T-helper 2 cell treated with Interferon-gamma antibody and Interleukin-4, amounts not matched to agents 100 ng/mL and 5 ng/mL, for 36 hours (primary cell): ENCODE data around the gene UBN1. TPM values are rescaled to one million over a fixed set of nuclear protein-coding genes. Genes with fewer than 3 reads are reported as not detected.
"Not testable (repeated sequence)": the region's sequence is repeated elsewhere in the genome, so short reads cannot be mapped to it uniquely, and the experiment has no call there.

Experiments
- intact Hi-C: fragments of 100-400 bp; cut with micrococcal nuclease; formaldehyde crosslinking; loops from one replicate; pipeline ENCODE4 v1.15.1; 2023
- total RNA-seq: library from RNA; stranded (reverse); gene quantifications from 2 replicates; pipeline ENCODE4 v1.2.3, GENCODE V29; 2022

Gene UBN1
- total RNA-seq, 1 donor from 2014 or later: 42.0 TPM

- intact Hi-C loops: no loop called here
Measured at GRCh38 chr16:4882633-4883285, 35.5 kb downstream of the UBN1 start.

- intact Hi-C loops: no loop called here
Measured at GRCh38 chr16:4883501-4883900, 36.2 kb downstream of the UBN1 start.

- intact Hi-C loops: no loop called here
Measured at GRCh38 chr16:4884209-4884608, 36.9 kb downstream of the UBN1 start.

GRCh38 chr16:4884972-4885874 lies 37.9 kb downstream of the UBN1 start:
- intact Hi-C loops: no loop called here

GRCh38 chr16:4886151-4886550 lies 38.9 kb downstream of the UBN1 start:
- intact Hi-C loops: no loop called here

GRCh38 chr16:4888428-4889135 lies 41.3 kb downstream of the UBN1 start:
- intact Hi-C loops: no loop called here

- intact Hi-C loops: no loop called here
Measured at GRCh38 chr16:4890026-4890425, 42.7 kb downstream of the UBN1 start.

GRCh38 chr16:4890686-4891085 lies 43.4 kb downstream of the UBN1 start:
- intact Hi-C loops: no loop called here

- intact Hi-C loops: no loop called here
Measured at GRCh38 chr16:4891097-4891885, 44.0 kb downstream of the UBN1 start.

- intact Hi-C loops: no loop called here
Measured at GRCh38 chr16:4891886-4892216, 44.6 kb downstream of the UBN1 start.

- intact Hi-C loops: no loop called here
Measured at GRCh38 chr16:4892361-4893102, 45.3 kb downstream of the UBN1 start.

- intact Hi-C loops: no loop called here
Measured at GRCh38 chr16:4893103-4893862, 46.0 kb downstream of the UBN1 start.

- intact Hi-C loops: no loop called here
Measured at GRCh38 chr16:4894276-4895150, 47.2 kb downstream of the UBN1 start.

GRCh38 chr16:4895366-4895765 lies 48.1 kb downstream of the UBN1 start:
- intact Hi-C loops: no loop called here

GRCh38 chr16:4896761-4897160 lies 49.5 kb downstream of the UBN1 start:
- intact Hi-C loops: not testable (repeated sequence)

- intact Hi-C loops: no loop called here
Measured at GRCh38 chr16:4897328-4897727, 50.0 kb downstream of the UBN1 start.

GRCh38 chr16:4898811-4899473 lies 51.7 kb downstream of the UBN1 start:
- intact Hi-C loops: no loop called here

- intact Hi-C loops: no loop called here
Measured at GRCh38 chr16:4899474-4899846, 52.2 kb downstream of the UBN1 start.
